Parathyroid adenoma (tissue), 2 donors: Measurements from ENCODE around the gene CCDC127.
"Not testable (repeated sequence)": the region's sequence is repeated elsewhere in the genome, so short reads cannot be mapped to it uniquely, and the experiment has no call there.

Experiments
- H2AFZ ChIP-seq: fragments of 300-600 bp; sonication (generic); one replicate; pipeline ENCODE4 v1.7.0; 2017; ENCODE audit warnings: antibody characterized with exemption, mild to moderate bottlenecking
- H3K27ac ChIP-seq: fragments of 300-600 bp; sonication (generic); one replicate; pipeline ENCODE4 v1.7.0; 2017
- H3K27me3 ChIP-seq: fragments of 300-600 bp; sonication (generic); one replicate; pipeline ENCODE4 v1.7.0; 2017; ENCODE audit warnings: low read length; ENCODE audit not compliant: control insufficient read depth, insufficient read depth
- H3K36me3 ChIP-seq: fragments of 300-600 bp; sonication (generic); one replicate; pipeline ENCODE4 v1.7.0; 2017; ENCODE audit warnings: low read length; ENCODE audit not compliant: control insufficient read depth, insufficient read depth
- H3K4me1 ChIP-seq: fragments of 300-600 bp; sonication (generic); one replicate; pipeline ENCODE4 v1.7.0; 2017; ENCODE audit warnings: control low read depth
- H3K4me2 ChIP-seq: fragments of 300-600 bp; sonication (generic); one replicate; pipeline ENCODE4 v1.7.0; 2017; ENCODE audit warnings: low read length
- H3K4me3 ChIP-seq: fragments of 300-600 bp; sonication (generic); one replicate; pipeline ENCODE4 v1.7.0; 2017; ENCODE audit warnings: low read depth, low read length
- H3K79me2 ChIP-seq: fragments of 300-600 bp; sonication (generic); one replicate; pipeline ENCODE4 v1.7.0; 2017; ENCODE audit warnings: control low read depth
- H3K9ac ChIP-seq: fragments of 300-600 bp; sonication (generic); one replicate; pipeline ENCODE4 v1.7.0; 2017; ENCODE audit warnings: mild to moderate bottlenecking
- H3K9me3 ChIP-seq: fragments of 300-600 bp; sonication (generic); one replicate; pipeline ENCODE4 v1.7.0; 2017; ENCODE audit warnings: low read length; ENCODE audit not compliant: control insufficient read depth
- CTCF ChIP-seq: fragments of 300-600 bp; sonication (generic); IDR thresholded peaks from one replicate; pipeline ENCODE4 v1.7.0; 2017; ENCODE audit warnings: antibody characterized with exemption, mild to moderate bottlenecking
- donor health status: primary hyperparathyroidism.

CCDC127 gene, protein sequence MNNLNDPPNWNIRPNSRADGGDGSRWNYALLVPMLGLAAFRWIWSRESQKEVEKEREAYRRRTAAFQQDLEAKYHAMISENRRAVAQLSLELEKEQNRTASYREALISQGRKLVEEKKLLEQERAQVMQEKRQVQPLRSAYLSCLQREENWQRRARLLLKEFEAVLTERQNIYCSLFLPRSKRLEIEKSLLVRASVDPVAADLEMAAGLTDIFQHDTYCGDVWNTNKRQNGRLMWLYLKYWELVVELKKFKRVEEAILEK

GRCh38 chr5:217494-218456, at the start of gene CCDC127, which contains the start of gene SDHA:
Gene CCDC127 (minus strand): TSS chr5:218153. CDS start chr5:216849, 1,304 bp downstream.
Gene SDHA (plus strand): TSS chr5:218320. CDS start chr5:218356, 36 bp downstream.
- Histone ChIP-seq H3K27ac (peak within 1 kb of the TSS; percentile 87), H3K4me3 (peak within 1 kb of the TSS; percentile 74), H2AFZ (peak within 1 kb of the TSS; percentile 96), H3K4me2 (peak within 1 kb of the TSS; percentile 71), H3K79me2 (peaks cover 31% of the 10 kb centered on the region), H3K9ac (peak within 1 kb of the TSS; percentile 89)
- not testable (repeated sequence) for H3K27me3 ChIP-seq, H3K4me1 ChIP-seq, H3K36me3 ChIP-seq, H3K9me3 ChIP-seq
- peak; percentile 40 for TF ChIP-seq CTCF

GRCh38 chr5:267716-268115, 49.8 kb upstream of the CCDC127 start:
- H3K9me3 ChIP-seq, result no peaks in the 10 kb centered on the region
- H3K4me1 ChIP-seq, result peaks cover 3% of the 10 kb centered on the region
- no peak overlapping the region for H3K9ac ChIP-seq
- H3K79me2 ChIP-seq, result no peaks in the 10 kb centered on the region
- no peak overlapping the region for H3K27ac ChIP-seq
- no peak overlapping the region for H3K4me2 ChIP-seq
- H2AFZ ChIP-seq, result no peak overlapping the region
- no peaks in the 10 kb centered on the region for H3K27me3 ChIP-seq
- no peak for TF ChIP-seq CTCF
- H3K4me3 ChIP-seq, result no peak overlapping the region
- no peaks in the 10 kb centered on the region for H3K36me3 ChIP-seq

DNA sequence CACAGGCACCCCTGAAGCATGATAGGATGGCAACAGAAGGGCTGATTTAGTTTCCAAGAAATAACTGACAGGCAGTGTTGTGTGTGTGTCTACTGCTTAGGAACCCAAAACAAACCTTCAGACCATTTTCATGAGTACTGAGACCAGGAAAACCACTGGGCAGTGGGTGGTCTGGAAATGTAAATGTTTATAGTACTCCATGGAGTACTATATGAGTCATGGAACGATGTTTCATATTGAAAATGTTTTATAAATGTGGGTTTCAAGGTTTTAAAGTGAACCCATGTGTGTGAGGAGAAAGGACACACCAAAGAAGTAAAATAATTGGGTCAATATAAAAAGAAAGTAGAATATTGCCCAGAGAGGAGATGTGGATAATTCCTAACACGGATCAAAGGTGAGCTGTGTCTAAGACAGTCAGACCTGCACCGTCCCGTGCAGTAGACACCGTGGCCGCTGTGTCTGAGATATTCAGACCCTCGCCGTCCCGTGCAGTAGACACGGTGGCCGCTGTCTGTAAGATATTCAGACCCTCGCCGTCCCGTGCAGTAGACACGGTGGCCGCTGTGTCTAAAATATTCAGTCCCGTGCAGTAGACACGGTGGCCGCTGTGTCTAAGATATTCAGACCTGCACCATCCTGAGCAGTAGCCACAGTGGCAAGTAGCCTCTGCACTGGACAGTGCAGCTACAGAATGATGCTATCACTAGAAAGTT, 48.5 kb upstream of the CCDC127 start:
- H3K27me3 ChIP-seq, H3K4me1 ChIP-seq, H3K79me2 ChIP-seq, H3K4me3 ChIP-seq, H3K9ac ChIP-seq, H3K36me3 ChIP-seq, H3K4me2 ChIP-seq, H3K9me3 ChIP-seq, H3K27ac ChIP-seq, H2AFZ ChIP-seq: not testable (repeated sequence)

GRCh38 chr5:264338-264737, 46.4 kb upstream of the CCDC127 start:
- Histone ChIP-seq H3K4me1 (peaks cover 3% of the 10 kb centered on the region), H3K27me3 (no peaks in the 10 kb centered on the region), H3K27ac (no peak overlapping the region), H3K79me2 (no peaks in the 10 kb centered on the region), H2AFZ (no peak overlapping the region), H3K36me3 (no peaks in the 10 kb centered on the region), H3K4me3 (no peak overlapping the region), H3K4me2 (no peak overlapping the region), H3K9me3 (no peaks in the 10 kb centered on the region), H3K9ac (no peak overlapping the region)
- TF ChIP-seq CTCF, result no peak

- not testable (repeated sequence) for H3K9ac ChIP-seq
Measured at GRCh38 chr5:263275-263974, 45.5 kb upstream of the CCDC127 start.

More at GRCh38 chr5:263275-263974, 45.5 kb upstream of the CCDC127 start:
- H3K4me1 ChIP-seq, H3K9me3 ChIP-seq, H3K27ac ChIP-seq, H3K36me3 ChIP-seq, H3K4me3 ChIP-seq, H2AFZ ChIP-seq, H3K79me2 ChIP-seq, H3K4me2 ChIP-seq, H3K27me3 ChIP-seq: not testable (repeated sequence)
